GM21390 (cell line): Measurements from ENCODE around the gene KLHL2.
"Not testable (repeated sequence)": the region's sequence is repeated elsewhere in the genome, so short reads cannot be mapped to it uniquely, and the experiment has no call there.

Experiments
- ATAC-seq: cut with Tn5 transposase; IDR thresholded peaks from one replicate; pipeline ENCODE4 v1.9.1; 2021; ENCODE audit not compliant: unreplicated experiment

Gene KLHL2

GRCh38 chr4:165199722-165200121 is 7.6 kb upstream of the KLHL2 start:
- no peak for ATAC-seq

- no peak for ATAC-seq
Observed at GRCh38 chr4:165201806-165202205, 5.6 kb upstream of the KLHL2 start.

DNA sequence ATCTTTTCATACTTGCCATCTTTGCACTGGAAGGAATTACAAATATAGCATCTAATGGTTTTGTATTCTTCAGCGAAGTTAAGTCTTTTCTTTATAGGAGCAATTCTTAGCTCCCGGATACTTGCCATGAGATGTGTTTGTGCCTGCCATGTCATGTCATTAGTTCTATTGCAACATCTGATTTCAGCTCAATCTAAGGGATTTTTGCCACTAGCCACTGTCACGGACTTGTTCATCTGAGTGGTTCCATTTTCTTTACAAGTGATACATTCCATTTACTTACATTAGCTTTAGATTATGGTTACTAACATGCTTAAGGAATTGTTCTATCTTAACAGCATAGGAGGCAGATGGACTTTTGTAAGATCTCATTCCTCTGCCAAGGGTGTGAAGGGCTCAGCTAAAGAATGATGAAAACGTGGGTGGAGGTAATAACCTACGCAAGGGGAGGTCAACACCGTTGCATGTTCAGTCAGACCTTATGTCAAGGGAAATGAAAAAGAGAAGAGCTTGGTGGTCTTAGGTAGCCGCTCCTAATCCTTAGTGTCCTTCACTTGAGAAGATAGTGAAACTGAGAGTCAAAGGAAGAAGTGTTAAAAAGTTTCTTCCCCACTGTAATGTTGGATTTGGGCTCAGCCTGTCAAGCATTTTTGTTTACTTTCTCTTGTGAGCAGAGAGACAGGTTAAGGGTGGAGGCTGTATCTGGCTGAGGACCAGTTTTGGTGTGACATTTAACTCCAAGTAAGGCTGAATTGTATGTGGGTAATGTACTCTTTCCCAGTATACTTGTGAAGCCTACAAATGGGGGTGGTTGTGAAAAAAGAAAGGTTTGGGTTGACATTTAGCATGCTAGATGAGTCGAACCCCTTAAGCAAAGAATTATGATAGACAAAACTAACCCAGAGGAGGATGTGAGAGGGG is 3.6 kb upstream of the KLHL2 start:
- no peak for ATAC-seq

- ATAC-seq = no peak
Observed at GRCh38 chr4:165204462-165204830, 2.9 kb upstream of the KLHL2 start.

DNA sequence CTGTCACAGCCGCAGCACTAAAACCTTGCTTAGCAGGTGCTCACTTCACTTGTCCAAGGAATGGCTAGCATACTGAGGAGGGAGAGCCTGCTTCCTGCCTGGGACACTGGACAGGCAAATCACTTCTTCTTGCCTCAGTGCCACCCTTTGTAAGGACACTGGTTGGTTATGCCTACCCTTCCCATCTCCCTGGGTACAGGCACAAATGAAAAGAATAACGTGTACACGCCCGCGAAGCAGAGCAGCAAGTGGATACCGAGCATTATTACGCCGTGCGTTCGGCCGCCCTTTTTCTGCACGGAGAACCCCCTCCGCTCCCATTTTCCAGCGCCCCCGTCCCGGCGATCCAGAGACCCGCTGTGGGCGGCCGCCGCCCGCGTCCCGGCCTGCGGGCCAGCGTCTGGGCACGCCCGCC is 338 bp upstream of the KLHL2 start:
- ATAC-seq = peak; percentile 29

DNA sequence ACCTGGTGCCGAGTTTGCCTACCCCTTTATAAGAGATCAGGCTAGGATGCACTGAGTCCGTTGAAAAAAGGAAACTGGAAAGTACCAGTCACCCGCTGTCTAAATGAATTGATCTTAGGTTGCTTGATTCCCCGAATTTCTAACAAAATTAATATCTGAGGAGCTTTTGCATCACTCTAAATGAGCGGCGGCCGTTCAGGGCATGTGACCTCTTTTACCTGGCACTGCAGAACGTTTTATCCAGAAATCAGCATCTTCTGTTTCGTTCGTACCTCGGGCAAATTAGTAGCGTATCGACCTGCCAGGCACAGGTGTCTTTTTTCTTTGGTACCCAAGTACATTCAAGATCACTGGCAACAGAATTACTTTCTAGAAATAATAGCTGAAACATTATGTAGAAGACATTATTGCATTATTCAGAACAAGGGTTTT is 876 bp downstream of the KLHL2 start:
- ATAC-seq = peak; percentile 17

GRCh38 chr4:165208741-165209388 is 1.5 kb downstream of the KLHL2 start:
- ATAC-seq = no peak

DNA sequence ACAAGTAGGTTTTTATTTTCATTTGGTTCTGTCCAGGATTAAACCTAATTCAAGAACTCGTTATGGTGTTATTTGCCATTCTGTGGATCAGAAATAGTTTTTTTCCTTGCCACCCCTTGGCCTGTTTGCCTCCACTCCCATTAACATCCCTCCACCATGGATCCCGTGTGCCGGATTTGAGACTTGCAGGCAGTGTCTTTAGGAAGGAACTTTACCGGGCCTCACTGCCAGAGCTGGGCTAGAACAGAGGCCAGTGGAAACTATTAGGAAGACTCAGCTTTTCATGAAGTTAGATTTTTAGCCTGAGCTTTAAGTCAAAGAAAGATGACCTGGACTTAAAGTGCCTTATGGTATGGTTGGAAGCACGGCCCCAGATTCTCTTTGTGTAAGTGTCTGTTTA is 2.4 kb downstream of the KLHL2 start:
- no peak for ATAC-seq

- no peak for ATAC-seq
Observed at GRCh38 chr4:165210566-165210965, 3.2 kb downstream of the KLHL2 start.

DNA sequence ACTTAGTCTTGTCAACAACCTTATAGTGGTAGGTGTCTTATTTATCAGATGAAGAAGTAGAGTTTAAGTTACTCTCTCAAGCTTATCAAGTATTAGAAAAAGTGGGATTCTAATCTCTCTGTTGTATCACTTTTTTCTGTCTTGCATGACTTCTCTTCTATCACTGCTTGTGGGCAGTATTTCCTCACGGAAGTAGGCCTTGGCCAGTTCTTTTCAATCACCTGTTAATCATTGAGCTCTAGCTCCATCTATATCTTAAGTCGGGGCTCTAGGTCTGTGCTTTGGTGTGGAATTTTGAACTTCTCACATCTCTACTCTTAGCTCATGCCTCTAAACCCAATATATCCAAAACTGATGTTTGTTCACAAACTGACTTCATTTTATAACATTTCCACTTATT is 5.3 kb downstream of the KLHL2 start:
- not testable (repeated sequence) for ATAC-seq

DNA sequence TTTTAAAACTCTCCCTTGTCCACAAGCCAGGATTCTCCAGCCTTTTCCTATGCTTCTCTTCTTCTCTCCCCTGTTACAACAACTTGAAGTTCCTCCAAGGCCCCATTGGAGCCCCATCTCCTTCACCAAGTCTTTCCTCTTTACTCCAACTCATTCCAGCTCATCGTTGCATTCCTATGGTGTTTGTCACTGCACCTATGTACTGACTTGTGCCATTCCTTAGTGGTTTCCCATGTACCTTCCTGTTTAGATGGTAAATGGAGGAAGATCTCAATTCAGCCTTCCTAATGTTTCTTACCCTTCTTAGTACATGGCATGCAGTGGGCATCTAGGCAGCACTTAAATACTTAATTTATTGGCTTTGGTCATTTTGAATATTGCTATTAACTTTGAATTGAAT is 6.0 kb downstream of the KLHL2 start:
- ATAC-seq = not testable (repeated sequence)

- ATAC-seq = not testable (repeated sequence)
Observed at GRCh38 chr4:165213991-165214709, 6.8 kb downstream of the KLHL2 start.

DNA sequence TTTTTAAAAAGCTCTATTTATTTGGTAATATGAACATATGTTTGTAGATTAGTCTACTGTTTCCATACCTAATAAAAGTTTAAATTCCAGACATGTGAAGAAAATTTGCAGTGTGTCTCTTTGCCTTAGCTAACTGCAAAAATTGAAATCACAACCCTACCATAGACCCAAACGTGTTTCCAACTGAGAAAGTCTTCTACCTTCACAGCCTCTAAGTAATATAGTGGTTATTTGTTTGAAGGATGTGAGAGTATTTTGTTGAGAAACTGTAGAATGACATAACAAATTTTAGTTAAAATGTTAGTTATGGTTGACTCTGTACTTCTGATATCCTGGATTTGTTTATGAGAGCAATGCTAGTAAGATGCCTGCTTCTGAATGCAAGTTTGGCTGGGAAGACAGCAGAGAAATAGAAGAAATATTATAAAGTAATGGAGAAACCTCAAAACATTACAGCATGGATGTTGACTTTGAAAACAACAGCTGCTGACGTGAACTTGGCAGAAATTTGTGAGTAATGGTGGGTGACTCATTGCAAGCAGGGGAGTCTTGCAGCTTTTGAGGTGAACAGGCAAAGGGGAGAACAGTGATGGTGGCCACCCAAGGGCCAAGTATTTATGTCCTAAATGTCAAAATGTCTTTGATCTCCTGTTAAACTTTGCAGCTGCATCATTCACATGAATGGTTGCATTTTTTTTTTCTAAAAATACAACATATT is 7.8 kb downstream of the KLHL2 start:
- ATAC-seq = peak; percentile 56

- peak; percentile 76 for ATAC-seq
Observed at GRCh38 chr4:165215761-165216487, 8.6 kb downstream of the KLHL2 start.

DNA sequence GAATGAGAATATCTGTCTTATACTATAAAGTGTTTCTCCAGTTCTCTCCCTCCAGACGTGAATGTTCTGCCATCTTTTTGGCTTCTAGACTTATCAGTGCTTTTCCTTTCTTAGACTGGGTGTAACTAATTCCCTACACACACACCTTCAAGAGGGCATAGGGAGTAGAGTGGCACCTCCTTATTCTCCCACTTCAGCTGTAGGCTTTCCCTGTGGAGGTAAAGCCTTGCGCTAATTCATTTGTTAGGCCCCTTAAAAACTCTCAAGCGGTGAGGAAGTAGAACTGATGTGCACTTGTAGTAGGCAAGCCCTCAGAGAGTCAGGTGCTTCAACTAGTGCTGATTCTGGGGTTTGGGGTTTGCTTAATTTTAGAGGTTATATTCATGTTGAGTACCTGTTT is 10.0 kb downstream of the KLHL2 start:
- ATAC-seq = no peak

GRCh38 chr4:165221306-165221705 is 13.9 kb downstream of the KLHL2 start:
- not testable (repeated sequence) for ATAC-seq

GRCh38 chr4:165221993-165222650 is 14.8 kb downstream of the KLHL2 start:
- not testable (repeated sequence) for ATAC-seq

DNA sequence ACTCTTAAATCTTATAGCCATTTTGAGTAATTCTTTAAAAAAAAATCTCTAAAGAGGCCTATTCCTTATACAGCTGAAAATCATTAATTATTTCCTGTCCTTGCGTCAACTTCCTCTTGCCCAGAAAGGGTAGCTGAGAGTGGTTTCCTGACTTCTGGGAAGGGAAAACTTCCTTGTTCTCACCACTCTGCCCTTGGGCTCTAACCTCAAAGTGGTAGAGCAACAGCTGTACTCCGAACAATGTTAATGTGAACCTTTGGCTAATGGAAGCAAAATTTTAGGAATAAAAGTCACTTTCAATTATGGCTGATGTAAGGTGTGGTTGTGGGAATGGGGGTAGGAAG is 15.3 kb downstream of the KLHL2 start:
- ATAC-seq = no peak

DNA sequence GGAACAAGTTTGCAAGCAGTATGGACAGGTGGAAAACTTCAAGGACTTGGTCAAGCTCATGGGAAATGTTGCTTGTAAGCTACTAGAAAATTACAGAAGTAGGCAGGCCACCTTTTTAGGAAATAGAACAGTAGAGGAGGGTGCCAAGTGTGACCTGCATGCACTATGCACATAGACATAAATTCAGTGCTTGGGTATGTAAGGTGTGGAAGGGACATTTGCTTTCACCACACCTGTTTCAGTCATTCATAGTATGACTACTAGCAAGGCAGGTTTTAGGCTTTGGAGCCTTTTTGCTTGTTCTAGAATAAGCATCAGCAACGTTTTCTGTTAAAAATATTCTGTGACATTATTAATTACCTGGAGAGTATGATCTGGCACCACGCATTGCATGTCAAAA is 20.0 kb downstream of the KLHL2 start:
- not testable (repeated sequence) for ATAC-seq
